Cardiac muscle cell (in vitro differentiated cells and primary cell): ENCODE results near the gene SRPX2. TPM values are rescaled to one million over a fixed set of nuclear protein-coding genes. Genes with fewer than 3 reads are reported as not detected.

Experiments used
- DNase-seq, 2 donors: peaks; one replicate each; pipeline versions ENCODE4 v3.0.0 to v3.0.0-alpha.2; 2010 to 2017; ENCODE audit warnings: low read depth in 1 of 2, low spot score in 1 of 2
- H3K27ac ChIP-seq: fragments of 200-600 bp; sonication (generic); 2 replicates; pipeline ENCODE4 v1.5.1; 2016
- H3K27me3 ChIP-seq: fragments of 200-600 bp; sonication (generic); 2 replicates; pipeline ENCODE4 v1.6.0; 2016; ENCODE audit warnings: control low read depth
- H3K36me3 ChIP-seq: fragments of 200-600 bp; sonication (generic); 2 replicates; pipeline ENCODE4 v1.5.1; 2016; ENCODE audit warnings: control low read depth
- H3K4me1 ChIP-seq: fragments of 200-600 bp; sonication (generic); 2 replicates; pipeline ENCODE4 v1.8.1; 2017; ENCODE audit warnings: low read depth, mild to moderate bottlenecking, mixed run types
- H3K4me3 ChIP-seq: fragments of 200-600 bp; sonication (generic); 2 replicates; pipeline ENCODE4 v1.5.1; 2016; ENCODE audit warnings: mild to moderate bottlenecking
- H3K9me3 ChIP-seq: fragments of 200-600 bp; sonication (generic); 2 replicates; pipeline ENCODE4 v1.5.1; 2017; ENCODE audit warnings: low read depth, mild to moderate bottlenecking, control low read depth
- CTCF ChIP-seq: IDR thresholded peaks from 2 replicates; pipeline ENCODE4 v1.5.1; 2012; ENCODE audit warnings: low read depth, mild to moderate bottlenecking, low read length
- polyA plus RNA-seq: library from polyadenylated mRNA; unstranded; fragments of >200 nt; fragmentation: Nextera tagmentation; extraction: Ambion mirVana; gene quantifications from 2 replicates; pipeline ENCODE4 v1.2.1, GENCODE V29; 2016
- total RNA-seq: library from RNA; depleted of rRNA; stranded (reverse); fragments of >200 nt; gene quantifications from 2 replicates; pipeline ENCODE4 v1.2.3, GENCODE V29; 2016

Gene SRPX2
- total and polyA plus RNA-seq, 2 experiments from 2014 or later: 0.03 to 1.9 TPM

- Histone ChIP-seq H3K4me3 (no peak overlapping the region), H3K4me1 (peaks cover 11% of the 10 kb centered on the region), H3K36me3 (no peaks in the 10 kb centered on the region), H3K9me3 (no peaks in the 10 kb centered on the region), H3K27me3 (no peaks in the 10 kb centered on the region), H3K27ac (no peak overlapping the region)
- TF ChIP-seq CTCF: peak; percentile 74
- DNase-seq: peak; percentile 69 to 84
Observed at GRCh38 chrX:100685284-100685996, 41.4 kb downstream of the SRPX2 start.

GRCh38 chrX:100685997-100686305 is 42.0 kb downstream of the SRPX2 start:
- no peak overlapping the region for H3K27ac ChIP-seq
- H3K9me3 ChIP-seq: no peaks in the 10 kb centered on the region
- no peak for TF ChIP-seq CTCF
- no peaks in the 10 kb centered on the region for H3K36me3 ChIP-seq
- no peak overlapping the region for H3K4me3 ChIP-seq
- DNase-seq: no peak
- H3K27me3 ChIP-seq: no peaks in the 10 kb centered on the region
- H3K4me1 ChIP-seq: peaks cover 6% of the 10 kb centered on the region

DNA sequence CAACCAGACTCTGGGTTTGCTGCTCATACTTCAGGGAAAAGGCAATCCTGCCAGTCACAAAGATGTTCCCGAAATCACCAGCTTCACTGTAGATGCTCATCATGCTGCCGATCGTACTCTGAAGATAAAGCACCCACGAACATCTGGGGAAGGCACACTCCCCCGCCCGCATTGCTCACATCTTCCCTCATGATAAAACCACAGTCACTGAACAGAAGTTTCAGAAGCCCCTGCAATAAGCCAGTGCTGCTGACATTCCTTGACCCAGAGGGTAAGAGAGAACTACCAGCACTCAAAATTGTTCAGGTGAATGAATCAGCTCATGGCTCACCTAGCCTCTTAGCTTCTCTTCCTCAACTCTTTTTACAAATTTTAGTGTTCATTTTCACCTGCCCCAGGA is 43.1 kb downstream of the SRPX2 start:
- DNase-seq: no peak
- Histone ChIP-seq H3K27ac (no peak overlapping the region), H3K36me3 (no peaks in the 10 kb centered on the region), H3K4me3 (no peak overlapping the region), H3K9me3 (no peaks in the 10 kb centered on the region), H3K4me1 (no peaks in the 10 kb centered on the region), H3K27me3 (no peaks in the 10 kb centered on the region)
- TF ChIP-seq CTCF: no peak

DNA sequence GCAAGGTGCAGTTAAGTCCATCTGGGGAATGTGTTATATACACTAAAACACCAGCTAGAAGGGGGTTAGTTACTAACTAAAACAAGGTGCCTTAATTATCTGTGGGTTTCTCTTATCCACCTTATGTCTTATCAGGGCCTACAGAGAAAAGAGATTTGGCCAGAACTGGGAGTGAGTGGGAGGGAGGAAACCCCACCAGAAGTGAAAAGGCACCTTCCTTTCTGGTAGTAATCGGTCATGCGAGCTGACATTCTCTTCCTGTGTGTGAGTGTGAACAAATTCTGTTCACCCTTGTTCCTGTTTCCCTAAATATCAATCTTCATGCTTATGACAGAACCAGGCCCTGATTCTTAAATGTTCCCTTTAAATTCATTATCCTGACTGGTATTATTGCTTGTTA is 43.5 kb downstream of the SRPX2 start:
- DNase-seq: no peak
- no peaks in the 10 kb centered on the region for H3K4me1 ChIP-seq
- H3K36me3 ChIP-seq: no peaks in the 10 kb centered on the region
- H3K4me3 ChIP-seq: no peak overlapping the region
- no peaks in the 10 kb centered on the region for H3K27me3 ChIP-seq
- no peaks in the 10 kb centered on the region for H3K9me3 ChIP-seq
- H3K27ac ChIP-seq: no peak overlapping the region
- TF ChIP-seq CTCF: no peak

- no peak for DNase-seq
Observed at GRCh38 chrX:100695302-100695701, 51.3 kb downstream of the SRPX2 start.

More at GRCh38 chrX:100695302-100695701, 51.3 kb downstream of the SRPX2 start:
- no peak for TF ChIP-seq CTCF
- Histone ChIP-seq H3K36me3 (no peaks in the 10 kb centered on the region), H3K9me3 (no peaks in the 10 kb centered on the region), H3K27me3 (no peaks in the 10 kb centered on the region), H3K4me1 (no peaks in the 10 kb centered on the region), H3K27ac (no peak overlapping the region), H3K4me3 (no peak overlapping the region)
